WERI-Rb-1 (cell line): ENCODE data around the gene PHF11.

Experiments used
- DNase-seq: peaks from one replicate; pipeline ENCODE4 v3.0.0-alpha.2; 2020
- H3K27ac ChIP-seq: fragments of 250-450 bp; sonication (Bioruptor Pico); 2 replicates; pipeline ENCODE4 v1.5.1; 2020; ENCODE audit warnings: mild to moderate bottlenecking, moderate library complexity
- H3K27me3 ChIP-seq: fragments of 250-450 bp; sonication (Bioruptor Pico); 2 replicates; pipeline ENCODE4 v1.5.1; 2021; ENCODE audit warnings: mild to moderate bottlenecking, low read depth, moderate library complexity; ENCODE audit not compliant: insufficient read depth, severe bottlenecking
- H3K36me3 ChIP-seq: fragments of 250-450 bp; sonication (Bioruptor Pico); 2 replicates; pipeline ENCODE4 v1.5.1; 2020; ENCODE audit warnings: mild to moderate bottlenecking, moderate library complexity
- H3K4me3 ChIP-seq: 2 replicates; pipeline ENCODE4 v1.5.1; 2011; ENCODE audit warnings: low read depth, mild to moderate bottlenecking, control low read depth, low read length
- H3K9me3 ChIP-seq: fragments of 250-450 bp; sonication (Bioruptor Pico); 2 replicates; pipeline ENCODE4 v1.5.1; 2021; ENCODE audit warnings: mild to moderate bottlenecking, moderate library complexity; ENCODE audit not compliant: severe bottlenecking
- CTCF ChIP-seq: IDR thresholded peaks from 2 replicates; pipeline ENCODE4 v1.5.1; 2011; ENCODE audit warnings: low read depth, mild to moderate bottlenecking, control low read depth, inconsistent platforms, low read length

PHF11 gene

DNA sequence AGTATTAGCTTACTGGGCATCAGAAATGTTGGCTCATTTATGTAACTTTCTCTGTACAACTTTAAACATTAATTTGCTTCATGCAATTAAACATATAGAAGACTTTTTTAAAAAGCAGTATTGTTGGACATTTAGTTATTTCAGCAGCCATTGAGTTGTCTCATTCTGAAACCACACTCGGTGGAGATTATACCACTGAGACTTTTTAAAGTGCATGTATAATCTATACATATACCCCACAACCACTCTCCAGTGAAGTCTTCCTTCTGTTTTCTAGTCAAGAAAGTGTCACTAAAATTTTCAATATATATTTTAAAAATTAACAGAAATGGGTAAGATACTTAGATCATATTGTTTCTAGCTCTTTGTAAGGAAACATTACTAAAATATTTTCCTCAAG lies 36.2 kb upstream of the PHF11 start:
- Histone ChIP-seq H3K27ac (no peak overlapping the region), H3K36me3 (no peaks in the 10 kb centered on the region), H3K27me3 (no peaks in the 10 kb centered on the region), H3K4me3 (no peak overlapping the region), H3K9me3 (no peaks in the 10 kb centered on the region)
- TF ChIP-seq CTCF = no peak
- DNase-seq = no peak

DNA sequence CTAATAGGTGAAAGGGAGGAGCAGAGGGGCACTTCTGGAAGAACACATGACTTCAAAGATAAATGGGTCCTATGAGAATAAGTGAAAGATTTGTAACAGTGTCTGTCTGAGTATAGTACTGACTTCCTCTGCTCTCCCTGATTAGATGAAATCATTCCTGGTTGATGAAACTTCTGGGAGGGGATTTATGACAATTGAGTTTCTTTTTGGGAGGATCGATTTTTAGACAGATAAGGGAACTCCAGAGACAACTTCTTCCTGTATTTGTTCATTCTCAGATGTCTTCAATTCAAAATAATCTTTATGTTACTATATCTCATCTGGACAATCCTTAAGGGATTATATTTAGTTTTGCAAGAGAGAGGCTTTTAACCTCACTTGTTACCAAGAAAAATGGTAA lies 31.7 kb upstream of the PHF11 start:
- Histone ChIP-seq H3K9me3 (no peaks in the 10 kb centered on the region), H3K4me3 (no peak overlapping the region), H3K27ac (no peak overlapping the region), H3K36me3 (no peaks in the 10 kb centered on the region), H3K27me3 (no peaks in the 10 kb centered on the region)
- DNase-seq = no peak
- no peak for TF ChIP-seq CTCF

GRCh38 chr13:49464621-49465325 lies 31.0 kb upstream of the PHF11 start:
- no peak overlapping the region for H3K4me3 ChIP-seq
- no peak for DNase-seq
- H3K27ac ChIP-seq = no peak overlapping the region
- H3K27me3 ChIP-seq = no peaks in the 10 kb centered on the region
- no peaks in the 10 kb centered on the region for H3K36me3 ChIP-seq
- H3K9me3 ChIP-seq = no peaks in the 10 kb centered on the region
- no peak for TF ChIP-seq CTCF

- Histone ChIP-seq H3K36me3 (no peaks in the 10 kb centered on the region), H3K27ac (no peak overlapping the region), H3K4me3 (no peak overlapping the region), H3K27me3 (no peaks in the 10 kb centered on the region), H3K9me3 (no peaks in the 10 kb centered on the region)
- DNase-seq = no peak
- no peak for TF ChIP-seq CTCF
Observed at GRCh38 chr13:49466292-49466838, 29.4 kb upstream of the PHF11 start.

- no peaks in the 10 kb centered on the region for H3K9me3 ChIP-seq
- H3K27ac ChIP-seq = no peak overlapping the region
- TF ChIP-seq CTCF = no peak
- no peak overlapping the region for H3K4me3 ChIP-seq
- DNase-seq = no peak
- H3K27me3 ChIP-seq = no peaks in the 10 kb centered on the region
- no peaks in the 10 kb centered on the region for H3K36me3 ChIP-seq
Observed at GRCh38 chr13:49472186-49472585, 23.6 kb upstream of the PHF11 start.

DNA sequence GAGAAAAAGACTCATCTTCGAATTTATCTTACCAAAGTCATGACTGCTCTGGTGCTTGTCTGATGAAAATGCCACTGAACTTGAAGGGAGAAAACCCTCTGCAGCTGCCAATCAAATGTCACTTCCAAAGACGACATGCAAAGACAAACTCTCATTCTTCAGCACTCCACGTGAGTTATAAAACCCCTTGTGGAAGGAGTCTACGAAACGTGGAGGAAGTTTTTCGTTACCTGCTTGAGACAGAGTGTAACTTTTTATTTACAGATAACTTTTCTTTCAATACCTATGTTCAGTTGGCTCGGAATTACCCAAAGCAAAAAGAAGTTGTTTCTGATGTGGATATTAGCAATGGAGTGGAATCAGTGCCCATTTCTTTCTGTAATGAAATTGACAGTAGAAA lies 19.2 kb upstream of the PHF11 start:
- TF ChIP-seq CTCF = no peak
- H3K36me3 ChIP-seq = no peaks in the 10 kb centered on the region

More for the DNA sequence above, 19.2 kb upstream of the PHF11 start:
- no peak for DNase-seq
- Histone ChIP-seq H3K27ac (no peak overlapping the region), H3K9me3 (no peaks in the 10 kb centered on the region), H3K27me3 (no peaks in the 10 kb centered on the region), H3K4me3 (no peak overlapping the region)
